Measurements from ENCODE around the gene PIP5K1A.

Gene PIP5K1A

GRCh38 chr1:151289991-151290708, 91.8 kb downstream of the PIP5K1A start:
- no peak for DNase-seq (ENCODE audit: low read depth)

- no peak for DNase-seq (ENCODE audit: low read depth)
Measured at GRCh38 chr1:151290709-151291303, 92.5 kb downstream of the PIP5K1A start.

- DNase-seq (ENCODE audit: low read depth), result no peak
Measured at GRCh38 chr1:151292207-151293030, 94.1 kb downstream of the PIP5K1A start.

- DNase-seq (ENCODE audit: low read depth), result no peak
Measured at GRCh38 chr1:151293093-151293492, 94.7 kb downstream of the PIP5K1A start.

GRCh38 chr1:151294742-151295462, 96.5 kb downstream of the PIP5K1A start:
- DNase-seq (ENCODE audit: low read depth), result no peak
